ENCODE data around the gene HOXA11.

- TF ChIP-seq CTCF (IDR thresholded peaks at IDR 0.05) (peak; percentile 56 to 83 (median 74)), POLR2A (IDR thresholded peaks at IDR 0.05) (no peak)
These were observed 11.3 kb upstream of the HOXA11 start for GRCh38 chr7:27196287-27196767.

All from adrenal gland (tissue), 5 donors.